Lower leg skin (tissue), 4 donors: ENCODE results near the gene SUGCT. TPM values are rescaled to one million over a fixed set of nuclear protein-coding genes. Genes with fewer than 3 reads are reported as not detected.

Source experiments
- DNase-seq, 2 donors: peaks; one replicate each; pipeline ENCODE4 v3.0.0-alpha.2; 2019; ENCODE audit warnings: low spot score in 2 of 2
- H3K4me3 ChIP-seq: fragments of 200-600 bp; sonication (generic); 2 replicates; pipeline ENCODE4 v1.5.1; 2017; ENCODE audit warnings: mild to moderate bottlenecking, low read depth; ENCODE audit not compliant: poor library complexity, severe bottlenecking
- CTCF ChIP-seq, 3 donors: fragments of 450-650 bp; IDR thresholded peaks; one replicate each; pipeline ENCODE4 v1.5.1; 2016; ENCODE audit warnings: antibody characterized with exemption in 3 of 3, mild to moderate bottlenecking in 3 of 3, moderate library complexity in 2 of 3
- POLR2A ChIP-seq, 2 donors: fragments of 450-650 bp; IDR thresholded peaks; one replicate each; pipeline ENCODE4 v1.6.1; 2016 to 2017; ENCODE audit warnings: antibody characterized with exemption in 2 of 2, mild to moderate bottlenecking in 1 of 2, moderate library complexity in 1 of 2
- WGBS, 2 donors: methylation state at CpG; one replicate each; pipeline ENCODE4 v1.1.5; 2018; 5-methylcytosine and 5-hydroxymethylcytosine counted together
- intact Hi-C: fragments of 100-400 bp; cut with DNase I; formaldehyde crosslinking; loops from one replicate; pipeline ENCODE4 v1.15.0; 2023; ENCODE audit warnings: low total_unique reads
- total RNA-seq, 4 donors: library from RNA; depleted of rRNA; stranded (reverse); fragments of >200 nt; gene quantifications; one replicate each; pipeline ENCODE4 v1.1.0, GENCODE V29; 2016

The SUGCT gene
- total RNA-seq, 4 donors from 2014 or later: 0.49 to 1.6 (median 0.59) TPM; not detected in 1

GRCh38 chr7:40470091-40470592 lies 335.3 kb downstream of the SUGCT start:
- H3K4me3 ChIP-seq: no peak overlapping the region
- no peak for DNase-seq
- WGBS, 2 donors: 84 to 87% methylated on average over 6 of the region's 6 CpGs
- intact Hi-C loops: no loop called here
- TF ChIP-seq CTCF (IDR thresholded peaks at IDR 0.05) (no peak), POLR2A (IDR thresholded peaks at IDR 0.05) (no peak)

- no peak for TF ChIP-seq CTCF (IDR thresholded peaks at IDR 0.05)
- TF ChIP-seq POLR2A (IDR thresholded peaks at IDR 0.05): no peak
- no peak for DNase-seq
- 83 to 86% methylated on average over 1 of the region's 1 CpG for WGBS, 2 donors
- no peak overlapping the region for H3K4me3 ChIP-seq
- intact Hi-C loops: no loop called here
Measured at GRCh38 chr7:40470817-40471216, 336.0 kb downstream of the SUGCT start.

GRCh38 chr7:40471891-40472290 lies 337.1 kb downstream of the SUGCT start:
- no peak for DNase-seq
- TF ChIP-seq POLR2A (IDR thresholded peaks at IDR 0.05) (no peak), CTCF (IDR thresholded peaks at IDR 0.05) (no peak)
- H3K4me3 ChIP-seq: no peak overlapping the region
- intact Hi-C loops: no loop called here
- 93% methylated on average over 4 of the region's 4 CpGs for WGBS, 2 donors

- TF ChIP-seq CTCF (IDR thresholded peaks at IDR 0.05) (no peak), POLR2A (IDR thresholded peaks at IDR 0.05) (no peak)
- intact Hi-C loops: no loop called here
- WGBS, 2 donors: 90 to 91% methylated on average over 8 of the region's 8 CpGs
- DNase-seq: no peak
- H3K4me3 ChIP-seq: no peak overlapping the region
Measured at GRCh38 chr7:40474790-40475680, 340.2 kb downstream of the SUGCT start.

GRCh38 chr7:40475681-40475982 lies 340.8 kb downstream of the SUGCT start:
- no peak overlapping the region for H3K4me3 ChIP-seq
- intact Hi-C loops: no loop called here
- WGBS, 2 donors: 54 to 83% methylated on average over 1 of the region's 1 CpG
- DNase-seq: no peak
- TF ChIP-seq CTCF (IDR thresholded peaks at IDR 0.05) (no peak), POLR2A (IDR thresholded peaks at IDR 0.05) (no peak)
